K562 (cell line): Measurements from ENCODE around the gene CLCF1. TPM values are rescaled to one million over a fixed set of nuclear protein-coding genes. Genes with fewer than 3 reads are reported as not detected.

Source experiments
- CBFA2T2 ChIP-seq: fragments of 450-650 bp; conservative IDR thresholded peaks from 2 replicates; pipeline ENCODE4 v1.6.1; 2017; ENCODE audit warnings: mild to moderate bottlenecking
- CBFA2T3 ChIP-seq: fragments of 450-650 bp; IDR thresholded peaks from 2 replicates; pipeline ENCODE4 v1.6.1; 2017
- CXXC5 ChIP-seq: fragments of 250-450 bp; sonication (Bioruptor Pico); IDR thresholded peaks from 2 replicates; pipeline ENCODE4 v1.8.0; 2022; ENCODE audit warnings: inconsistent platforms, mild to moderate bottlenecking, moderate library complexity
- E2F6 ChIP-seq, 2 experiments: IDR thresholded peaks; 2 replicates each; pipeline ENCODE4 v1.6.1; 2011; ENCODE audit warnings: borderline replicate concordance in 1 of 2, control low read depth in 1 of 2, low read depth in 1 of 2, low read length in 1 of 2, mild to moderate bottlenecking in 1 of 2, mixed read lengths in 1 of 2, moderate library complexity in 1 of 2; ENCODE audit not compliant: insufficient read depth in 1 of 2, insufficient read length in 1 of 2, poor library complexity in 1 of 2, severe bottlenecking in 1 of 2; ENCODE audit errors: extremely low read depth in 1 of 2
- IRF2 ChIP-seq: sonication (generic); formaldehyde crosslinking; IDR thresholded peaks from 2 replicates; pipeline ENCODE4 v1.8.1; 2022; ENCODE audit warnings: mild to moderate bottlenecking, missing genetic modification reagents
- KDM5B ChIP-seq: fragments of 200-600 bp; sonication (generic); IDR thresholded peaks from 2 replicates; pipeline ENCODE4 v1.6.1; 2012; ENCODE audit warnings: low read depth, mild to moderate bottlenecking, moderate library complexity, low read length, control low read depth, inconsistent platforms; ENCODE audit not compliant: insufficient replicate concordance
- NELFE ChIP-seq: IDR thresholded peaks from 2 replicates; pipeline ENCODE4 v1.6.1; 2011; ENCODE audit warnings: mild to moderate bottlenecking; ENCODE audit not compliant: insufficient read depth, insufficient read length
- NFYB ChIP-seq: IDR thresholded peaks from 2 replicates; pipeline ENCODE4 v1.6.1; 2011; ENCODE audit warnings: mild to moderate bottlenecking, moderate library complexity; ENCODE audit not compliant: insufficient read length; ENCODE audit errors: extremely low read depth
- NR2C2 ChIP-seq, 2 experiments: fragments of 200-800 bp in 1 of 2; sonication (Bioruptor generic) in 1 of 2; sonication (generic) in 1 of 2; formaldehyde crosslinking in 1 of 2; IDR thresholded peaks; 2 replicates each; pipeline versions ENCODE4 v1.6.1 to v1.8.0; 2016 to 2022; ENCODE audit warnings: mild to moderate bottlenecking in 1 of 2, missing compliant biosample characterization in 1 of 2, missing genetic modification characterization in 1 of 2, missing genetic modification reagents in 1 of 2
- PRPF4 ChIP-seq: fragments of 200-400 bp; formaldehyde crosslinking; IDR thresholded peaks from one replicate; pipeline ENCODE4 v1.6.1; 2017; ENCODE audit warnings: low read length, low read depth, mild to moderate bottlenecking; ENCODE audit not compliant: insufficient read depth, poor library complexity, severe bottlenecking
- RB1 ChIP-seq: fragments of 450-650 bp; IDR thresholded peaks from 2 replicates; pipeline ENCODE4 v1.6.1; 2017; ENCODE audit warnings: low read depth, mild to moderate bottlenecking
- RFX7 ChIP-seq: fragments of 250-450 bp; sonication (Bioruptor Pico); IDR thresholded peaks from 2 replicates; pipeline ENCODE4 v1.5.1; 2021; ENCODE audit warnings: mild to moderate bottlenecking
- TFE3 ChIP-seq: fragments of 450-650 bp; formaldehyde crosslinking; IDR thresholded peaks from 2 replicates; pipeline ENCODE4 v1.4.0; 2020; ENCODE audit warnings: mild to moderate bottlenecking, mixed read lengths
- U2AF2 ChIP-seq: fragments of 200-400 bp; formaldehyde crosslinking; optimal IDR thresholded peaks from 2 replicates; pipeline ENCODE3; 2017; ENCODE audit warnings: low read depth, mild to moderate bottlenecking, low read length
- ZBTB7A ChIP-seq: IDR thresholded peaks from 2 replicates; pipeline ENCODE4 v1.6.1; 2011; ENCODE audit warnings: low read depth, mild to moderate bottlenecking, low read length, moderate library complexity, borderline replicate concordance; ENCODE audit not compliant: control insufficient read depth
- ZFX ChIP-seq: sonication (generic); formaldehyde crosslinking; IDR thresholded peaks from 2 replicates; pipeline ENCODE4 v1.8.0; 2022; ENCODE audit warnings: mild to moderate bottlenecking, missing genetic modification reagents, moderate library complexity
- ZNF561 ChIP-seq: fragments of 450-650 bp; formaldehyde crosslinking; conservative IDR thresholded peaks from 2 replicates; pipeline ENCODE4 v1.4.0; 2020; ENCODE audit warnings: mild to moderate bottlenecking, moderate library complexity
- ZNF79 ChIP-seq: fragments of 250-450 bp; sonication (Bioruptor Pico); IDR thresholded peaks from 2 replicates; pipeline ENCODE4 v1.4.0; 2020; ENCODE audit warnings: low read depth, mild to moderate bottlenecking, moderate library complexity
- polyA plus RNA-seq, 8 experiments: library from polyadenylated mRNA; depleted of rRNA in 4 of 8; stranded (reverse) in 5 of 8; unstranded in 3 of 8; fragments of >200 nt; fragmentation: Nextera tagmentation in 2 of 8; fragmentation: Illumina TruSeq in 1 of 8; extraction: Ambion mirVana in 2 of 8; extraction: Trizol in 1 of 8; gene quantifications; 2 replicates each; pipeline versions ENCODE4 v1.2.1 to v1.2.3, GENCODE V29; 2011 to 2014; ENCODE audit warnings: inconsistent platforms in 1 of 8, missing spikeins in 1 of 8
- total RNA-seq, 7 experiments: library from RNA; depleted of rRNA in 6 of 7; stranded (reverse); fragments of >200 nt in 6 of 7; fragmentation: Illumina TruSeq in 2 of 7; extraction: Trizol in 2 of 7; gene quantifications; 2 replicates each; pipeline versions ENCODE4 v1.2.1 to v1.2.3, GENCODE V29; 2011 to 2021; ENCODE audit warnings: low replicate concordance in 1 of 7
- TF ChIP-seq, protein P1 (sequence below), 2 experiments: IDR thresholded peaks in 1 of 2; conservative IDR thresholded peaks in 1 of 2; 2 replicates each; pipeline ENCODE4 v1.6.1; 2016; ENCODE audit warnings: low read depth in 2 of 2, mild to moderate bottlenecking in 1 of 2, missing compliant biosample characterization in 1 of 2, missing genetic modification characterization in 1 of 2, moderate library complexity in 1 of 2

The CLCF1 gene
- total and polyA plus RNA-seq, 9 of the 15 experiments (the other 6 are each of a cell fraction or from before 2014, with no cell fraction given), result 0.49 to 5.8 (median 3.0) TPM

DNA sequence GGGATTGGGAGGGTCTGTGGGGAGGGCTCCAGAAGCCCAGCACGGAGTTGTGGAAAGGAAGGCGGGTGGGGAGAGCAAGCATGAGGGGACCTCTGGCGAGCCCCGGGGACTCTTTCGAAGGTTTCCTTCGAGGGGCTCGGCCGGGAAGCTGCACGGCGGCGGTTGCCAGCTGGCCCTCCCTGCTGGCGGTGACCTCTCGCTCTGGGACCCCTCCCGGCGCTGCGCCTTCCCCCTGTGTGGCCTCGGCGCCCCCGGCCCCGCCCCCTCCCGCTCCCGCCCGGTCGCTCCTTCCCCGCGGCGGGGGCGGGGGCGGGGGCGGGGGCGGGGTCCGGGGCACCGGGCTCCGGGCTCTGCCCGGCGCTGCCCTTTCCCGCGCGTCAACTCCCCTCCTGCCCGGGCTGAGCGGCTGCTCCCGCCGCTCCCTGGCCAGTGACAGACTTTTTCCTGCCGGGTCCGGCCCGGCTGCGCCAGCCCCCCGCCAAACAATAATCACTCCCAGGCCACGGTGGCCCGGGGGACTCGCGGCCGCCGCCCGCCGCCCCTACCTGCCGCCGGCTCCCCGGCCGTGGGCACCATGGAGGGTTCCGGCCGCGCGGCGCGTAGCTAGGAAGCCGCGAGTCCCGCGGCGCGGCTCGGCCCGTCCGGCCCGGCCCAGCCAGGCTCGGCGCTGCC lies 941 bp downstream of the CLCF1 start (continued):
- TF ChIP-seq KDM5B (peak; percentile 2), CBFA2T2 (no peak), NELFE (no peak), ZNF561 (CRISPR knock-in tag) (no peak), PRPF4 (no peak), TFE3 (CRISPR knock-in tag) (no peak), CBFA2T3 (no peak), RB1 (peak; percentile 30; the same call in 1 of the 2 replicates), IRF2 (CRISPR knock-in tag) (no peak), NFYB (no peak), U2AF2 (no peak), ZNF79 (no peak), E2F6 (IDR thresholded peaks at IDR 0.05; ENCODE audit: borderline replicate concordance in 1 of 2, extremely low read depth in 1 of 2, insufficient read depth in 1 of 2, insufficient read length in 1 of 2, low read depth in 1 of 2, low read length in 1 of 2, poor library complexity in 1 of 2, severe bottlenecking in 1 of 2) (peak in 1 of 2 experiments; percentile 51), ZFX (no peak), RFX7 (CRISPR knock-in tag) (no peak), CXXC5 (CRISPR knock-in tag) (peak; percentile 18; the same call in 1 of the 2 replicates), NR2C2 (CRISPR knock-in tag; IDR thresholded peaks at IDR 0.05) (no peak), NR2C2 (tag; IDR thresholded peaks at IDR 0.05) (peak; percentile 16; the same call in 1 of the 2 replicates), ZBTB7A (peak; percentile 80; the same call in 1 of the 2 replicates)
- TF ChIP-seq, protein P1, sequence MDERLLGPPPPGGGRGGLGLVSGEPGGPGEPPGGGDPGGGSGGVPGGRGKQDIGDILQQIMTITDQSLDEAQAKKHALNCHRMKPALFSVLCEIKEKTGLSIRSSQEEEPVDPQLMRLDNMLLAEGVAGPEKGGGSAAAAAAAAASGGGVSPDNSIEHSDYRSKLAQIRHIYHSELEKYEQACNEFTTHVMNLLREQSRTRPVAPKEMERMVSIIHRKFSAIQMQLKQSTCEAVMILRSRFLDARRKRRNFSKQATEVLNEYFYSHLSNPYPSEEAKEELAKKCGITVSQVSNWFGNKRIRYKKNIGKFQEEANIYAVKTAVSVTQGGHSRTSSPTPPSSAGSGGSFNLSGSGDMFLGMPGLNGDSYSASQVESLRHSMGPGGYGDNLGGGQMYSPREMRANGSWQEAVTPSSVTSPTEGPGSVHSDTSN (CRISPR knock-in tag; IDR thresholded peaks at IDR 0.05; ENCODE audit: low read depth), result no peak
- TF ChIP-seq, protein P1 (tag; conservative IDR thresholded peaks at IDR 0.05; ENCODE audit: low read depth), result no peak
